Calu3 (cell line): ENCODE results near the gene RPL15. TPM values are rescaled to one million over a fixed set of nuclear protein-coding genes. Genes with fewer than 3 reads are reported as not detected.

ENCODE experiments used
- BruUV-seq: library from RNA; stranded (reverse); fragments of 400-500 nt; replicated peaks from 2 replicates; lab custom pipeline; 2021; lab: Mats Ljungman, UMichigan
- CTCF ChIA-PET: fragments of 300-600 bp; sonication (Branson Sonifier 250); formaldehyde crosslinking; loops from one replicate; lab custom pipeline; 2022; ENCODE audit warnings: antibody characterized with exemption; lab: Charles Lee
- DNase-seq: peaks from one replicate; pipeline ENCODE4 v3.0.0; 2022
- H3K27ac Mint-ChIP-seq: one replicate; pipeline ENCODE4 v1.8.0; 2022; ENCODE audit warnings: mixed read lengths; ENCODE audit not compliant: unreplicated experiment
- H3K27me3 Mint-ChIP-seq: one replicate; pipeline ENCODE4 v1.8.0; 2022; ENCODE audit warnings: mixed read lengths; ENCODE audit not compliant: unreplicated experiment
- H3K36me3 Mint-ChIP-seq: one replicate; pipeline ENCODE4 v1.8.0; 2022; ENCODE audit warnings: mild to moderate bottlenecking, moderate library complexity, mixed read lengths; ENCODE audit not compliant: insufficient read depth, unreplicated experiment
- H3K4me1 Mint-ChIP-seq: one replicate; pipeline ENCODE4 v1.8.0; 2022; ENCODE audit warnings: mild to moderate bottlenecking, low read depth, mixed read lengths; ENCODE audit not compliant: unreplicated experiment
- H3K4me3 Mint-ChIP-seq: one replicate; pipeline ENCODE4 v1.8.0; 2022; ENCODE audit warnings: mild to moderate bottlenecking, low read depth, moderate library complexity, mixed read lengths; ENCODE audit not compliant: unreplicated experiment
- H3K9me3 Mint-ChIP-seq: one replicate; pipeline ENCODE4 v1.8.0; 2022; ENCODE audit warnings: low read depth, mixed read lengths; ENCODE audit not compliant: unreplicated experiment
- intact Hi-C: fragments of 100-400 bp; cut with micrococcal nuclease; formaldehyde crosslinking; loops from one replicate; pipeline ENCODE4 v1.10.0; 2022; ENCODE audit not compliant: unreplicated experiment
- total RNA-seq: library from RNA; stranded (reverse); gene quantifications from 2 replicates; pipeline ENCODE4 v1.2.3, GENCODE V29; 2022
- TF ChIP-seq, protein P1 (sequence below): fragments of 200-600 bp; IDR thresholded peaks from one replicate; pipeline ENCODE4 v1.8.0; 2022; ENCODE audit warnings: antibody characterized with exemption; ENCODE audit not compliant: unreplicated experiment

Gene RPL15
- total RNA-seq, 1 experiment from 2014 or later: 1,430 TPM

DNA sequence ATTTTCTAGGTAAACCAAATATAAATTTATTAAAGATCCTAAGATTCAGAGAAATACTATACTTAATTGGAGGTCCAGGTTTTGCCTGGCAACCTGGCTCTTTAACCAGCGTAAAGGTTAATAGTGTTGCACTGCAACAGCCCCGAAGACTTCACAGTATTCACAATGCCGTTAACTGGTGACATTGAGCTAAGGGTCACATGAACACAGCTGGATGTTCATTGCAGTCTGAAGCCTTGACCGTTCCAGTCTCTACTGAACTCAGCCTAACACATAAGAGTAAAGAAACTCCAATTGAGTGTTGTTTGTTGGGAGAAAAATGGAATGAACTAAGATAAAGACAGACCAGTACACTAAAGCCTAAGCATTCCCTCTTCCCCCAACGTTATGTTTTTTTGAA is 27.0 kb upstream of the RPL15 start:
- H3K4me1 Mint-ChIP-seq: no peaks in the 10 kb centered on the region
- H3K9me3 Mint-ChIP-seq: no peaks in the 10 kb centered on the region
- no peaks in the 10 kb centered on the region for H3K27me3 Mint-ChIP-seq
- CTCF ChIA-PET: interaction anchor here (0.7 kb wide), 1 partner anchor 566 kb away, joined by 3 read pairs; no protein-coding TSS in a partner anchor
- H3K27ac Mint-ChIP-seq: no peak overlapping the region
- peaks cover 6% of the 10 kb centered on the region for H3K36me3 Mint-ChIP-seq
- no TSS peak for BruUV-seq
- H3K4me3 Mint-ChIP-seq: no peak overlapping the region
- TF ChIP-seq, protein P1, sequence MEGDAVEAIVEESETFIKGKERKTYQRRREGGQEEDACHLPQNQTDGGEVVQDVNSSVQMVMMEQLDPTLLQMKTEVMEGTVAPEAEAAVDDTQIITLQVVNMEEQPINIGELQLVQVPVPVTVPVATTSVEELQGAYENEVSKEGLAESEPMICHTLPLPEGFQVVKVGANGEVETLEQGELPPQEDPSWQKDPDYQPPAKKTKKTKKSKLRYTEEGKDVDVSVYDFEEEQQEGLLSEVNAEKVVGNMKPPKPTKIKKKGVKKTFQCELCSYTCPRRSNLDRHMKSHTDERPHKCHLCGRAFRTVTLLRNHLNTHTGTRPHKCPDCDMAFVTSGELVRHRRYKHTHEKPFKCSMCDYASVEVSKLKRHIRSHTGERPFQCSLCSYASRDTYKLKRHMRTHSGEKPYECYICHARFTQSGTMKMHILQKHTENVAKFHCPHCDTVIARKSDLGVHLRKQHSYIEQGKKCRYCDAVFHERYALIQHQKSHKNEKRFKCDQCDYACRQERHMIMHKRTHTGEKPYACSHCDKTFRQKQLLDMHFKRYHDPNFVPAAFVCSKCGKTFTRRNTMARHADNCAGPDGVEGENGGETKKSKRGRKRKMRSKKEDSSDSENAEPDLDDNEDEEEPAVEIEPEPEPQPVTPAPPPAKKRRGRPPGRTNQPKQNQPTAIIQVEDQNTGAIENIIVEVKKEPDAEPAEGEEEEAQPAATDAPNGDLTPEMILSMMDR: no peak
- intact Hi-C loops: loop anchor here (2.0 to 5.0 kb wide), 2 partner anchors 107 to 793 kb away; no protein-coding TSS in a partner anchor
- no peak for DNase-seq

GRCh38 chr3:23894254-23895061 is 22.5 kb upstream of the RPL15 start:
- peaks cover 28% of the 10 kb centered on the region for H3K36me3 Mint-ChIP-seq
- CTCF ChIA-PET: no interaction called here
- TF ChIP-seq, protein P1: no peak
- DNase-seq: no peak
- BruUV-seq: no TSS peak
- intact Hi-C loops: no loop called here
- no peak overlapping the region for H3K27ac Mint-ChIP-seq
- H3K4me3 Mint-ChIP-seq: no peak overlapping the region
- no peaks in the 10 kb centered on the region for H3K4me1 Mint-ChIP-seq
- no peaks in the 10 kb centered on the region for H3K9me3 Mint-ChIP-seq
- H3K27me3 Mint-ChIP-seq: no peaks in the 10 kb centered on the region

GRCh38 chr3:23895181-23895580 is 21.8 kb upstream of the RPL15 start:
- CTCF ChIA-PET: no interaction called here
- no peak overlapping the region for H3K4me3 Mint-ChIP-seq
- no peak for DNase-seq
- no peaks in the 10 kb centered on the region for H3K27me3 Mint-ChIP-seq
- H3K27ac Mint-ChIP-seq: no peak overlapping the region
- TF ChIP-seq, protein P1: no peak
- H3K4me1 Mint-ChIP-seq: no peaks in the 10 kb centered on the region
- H3K9me3 Mint-ChIP-seq: no peaks in the 10 kb centered on the region
- no TSS peak for BruUV-seq
- peaks cover 30% of the 10 kb centered on the region for H3K36me3 Mint-ChIP-seq
- intact Hi-C loops: no loop called here

GRCh38 chr3:23900744-23901143 is 16.2 kb upstream of the RPL15 start:
- no peaks in the 10 kb centered on the region for H3K4me1 Mint-ChIP-seq
- no peaks in the 10 kb centered on the region for H3K27me3 Mint-ChIP-seq
- DNase-seq: no peak
- intact Hi-C loops: no loop called here
- no TSS peak for BruUV-seq
- no peaks in the 10 kb centered on the region for H3K9me3 Mint-ChIP-seq
- H3K4me3 Mint-ChIP-seq: no peak overlapping the region
- CTCF ChIA-PET: no interaction called here
- TF ChIP-seq, protein P1: no peak
- H3K27ac Mint-ChIP-seq: no peak overlapping the region
- peaks cover 29% of the 10 kb centered on the region for H3K36me3 Mint-ChIP-seq
